Measurements from ENCODE around the gene TMEM214.

TMEM214 gene

GRCh38 chr2:27053776-27054175 is 21.0 kb downstream of the TMEM214 start:
- POLR2A ChIA-PET: no interaction called here
- TF ChIP-seq, protein P1, sequence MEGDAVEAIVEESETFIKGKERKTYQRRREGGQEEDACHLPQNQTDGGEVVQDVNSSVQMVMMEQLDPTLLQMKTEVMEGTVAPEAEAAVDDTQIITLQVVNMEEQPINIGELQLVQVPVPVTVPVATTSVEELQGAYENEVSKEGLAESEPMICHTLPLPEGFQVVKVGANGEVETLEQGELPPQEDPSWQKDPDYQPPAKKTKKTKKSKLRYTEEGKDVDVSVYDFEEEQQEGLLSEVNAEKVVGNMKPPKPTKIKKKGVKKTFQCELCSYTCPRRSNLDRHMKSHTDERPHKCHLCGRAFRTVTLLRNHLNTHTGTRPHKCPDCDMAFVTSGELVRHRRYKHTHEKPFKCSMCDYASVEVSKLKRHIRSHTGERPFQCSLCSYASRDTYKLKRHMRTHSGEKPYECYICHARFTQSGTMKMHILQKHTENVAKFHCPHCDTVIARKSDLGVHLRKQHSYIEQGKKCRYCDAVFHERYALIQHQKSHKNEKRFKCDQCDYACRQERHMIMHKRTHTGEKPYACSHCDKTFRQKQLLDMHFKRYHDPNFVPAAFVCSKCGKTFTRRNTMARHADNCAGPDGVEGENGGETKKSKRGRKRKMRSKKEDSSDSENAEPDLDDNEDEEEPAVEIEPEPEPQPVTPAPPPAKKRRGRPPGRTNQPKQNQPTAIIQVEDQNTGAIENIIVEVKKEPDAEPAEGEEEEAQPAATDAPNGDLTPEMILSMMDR (IDR thresholded peaks at IDR 0.05; ENCODE audit: control extremely low read depth, extremely low read depth, low read depth, missing control alignments): no peak
- CTCF ChIA-PET: interaction anchor here (1.0 to 2.0 kb wide), 7 partner anchors 11 to 208 kb away, joined by 3 to 6 read pairs (median 3); partner anchors contain the start of gene KHK
- no peak for DNase-seq (ENCODE audit: extremely low spot score)

DNA sequence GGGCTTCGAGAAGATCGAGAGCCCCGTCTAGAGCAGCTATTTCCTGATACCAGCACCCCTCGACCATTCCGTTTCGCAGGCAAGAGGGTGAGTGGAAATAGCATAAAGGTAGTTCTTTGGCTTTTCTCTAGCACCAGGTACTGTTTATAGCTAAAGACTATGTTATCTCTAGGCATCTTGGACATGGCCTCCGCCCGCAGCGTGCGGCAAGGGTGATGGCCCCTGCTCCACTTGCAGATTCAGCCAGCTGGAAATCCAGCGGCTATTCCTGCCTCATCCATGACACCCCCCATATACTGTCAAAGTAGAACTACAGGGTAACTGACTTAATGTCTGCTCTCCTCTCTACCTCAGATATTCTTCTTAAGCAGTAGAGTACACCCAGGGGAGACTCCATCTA is 22.0 kb downstream of the TMEM214 start:
- ChIA-PET POLR2A (no interaction called here), CTCF (interaction anchor here (0.7 to 3.1 kb wide), 10 partner anchors 10 to 93 kb away, joined by 3 to 16 read pairs (median 4); partner anchors contain the start of gene OST4)
- TF ChIP-seq, protein P1 (IDR thresholded peaks at IDR 0.05; ENCODE audit: control extremely low read depth, extremely low read depth, low read depth, missing control alignments): no peak
- DNase-seq (ENCODE audit: extremely low spot score): no peak

- TF ChIP-seq, protein P1 (IDR thresholded peaks at IDR 0.05; ENCODE audit: control extremely low read depth, extremely low read depth, low read depth, missing control alignments): no peak
- ChIA-PET POLR2A (interaction anchor here (1.7 kb wide), 1 partner anchor 10 kb away, joined by 4 read pairs; no protein-coding TSS in a partner anchor), CTCF (interaction anchor here (1.5 to 3.1 kb wide), 5 partner anchors 8 to 17 kb away, joined by 3 to 16 read pairs (median 7); partner anchors contain the start of gene OST4)
- DNase-seq (ENCODE audit: extremely low spot score): no peak
These were observed 24.4 kb downstream of the TMEM214 start for GRCh38 chr2:27057184-27057583.

- TF ChIP-seq, protein P1 (IDR thresholded peaks at IDR 0.05; ENCODE audit: control extremely low read depth, extremely low read depth, low read depth, missing control alignments): no peak
- ChIA-PET POLR2A (interaction anchor here (0.9 to 2.7 kb wide), 3 partner anchors 8 to 28 kb away, joined by 3 to 12 read pairs (median 7); partner anchors contain the start of genes KHK and OST4), CTCF (interaction anchor here (1.5 kb wide), 1 partner anchor 9 kb away, joined by 3 read pairs; no protein-coding TSS in a partner anchor)
- no peak for DNase-seq (ENCODE audit: extremely low spot score)
These were observed 25.4 kb downstream of the TMEM214 start for GRCh38 chr2:27058210-27058609.

DNA sequence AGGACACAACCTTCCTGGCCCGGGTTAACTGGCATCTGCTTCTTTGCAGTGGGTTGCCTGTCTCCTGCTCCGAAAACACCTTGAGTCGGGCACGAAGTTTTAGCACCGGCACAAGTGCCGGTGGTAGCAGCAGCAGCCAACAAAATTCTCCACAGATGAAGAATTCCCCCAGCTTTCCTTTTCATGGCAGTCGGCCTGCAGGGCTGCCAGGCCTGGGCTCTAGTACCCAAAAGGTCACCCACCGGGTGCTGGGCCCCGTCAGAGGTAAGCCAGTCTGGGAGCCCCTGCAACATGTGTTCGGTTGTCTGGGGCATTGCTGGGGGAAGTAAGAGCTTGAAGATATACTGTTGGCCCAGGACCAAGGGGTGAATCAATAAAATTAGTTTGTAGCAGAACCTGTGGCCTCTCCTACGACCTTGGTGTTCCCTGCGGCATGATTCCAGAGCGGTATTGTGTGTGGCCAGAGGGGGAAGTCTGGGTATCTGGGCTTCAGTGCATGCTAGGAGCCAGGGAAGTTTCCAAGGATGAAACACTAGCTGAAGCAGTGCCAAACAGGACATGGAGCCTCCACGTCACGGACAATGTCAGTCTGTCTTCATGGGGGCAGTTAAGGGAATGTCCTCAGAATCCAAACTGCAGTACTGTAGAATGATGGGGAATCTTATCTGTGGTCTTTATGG is 26.5 kb downstream of the TMEM214 start:
- POLR2A ChIA-PET: interaction anchor here (0.9 to 2.7 kb wide), 3 partner anchors 9 to 27 kb away, joined by 3 to 12 read pairs (median 7); partner anchors contain the start of genes KHK and OST4
- no peak for DNase-seq (ENCODE audit: extremely low spot score)
- TF ChIP-seq, protein P1 (IDR thresholded peaks at IDR 0.05; ENCODE audit: control extremely low read depth, extremely low read depth, low read depth, missing control alignments): no peak
- CTCF ChIA-PET: interaction anchor here (1.1 to 1.5 kb wide), 4 partner anchors 8 to 98 kb away, joined by 3 to 5 read pairs (median 4); no protein-coding TSS in a partner anchor

DNA sequence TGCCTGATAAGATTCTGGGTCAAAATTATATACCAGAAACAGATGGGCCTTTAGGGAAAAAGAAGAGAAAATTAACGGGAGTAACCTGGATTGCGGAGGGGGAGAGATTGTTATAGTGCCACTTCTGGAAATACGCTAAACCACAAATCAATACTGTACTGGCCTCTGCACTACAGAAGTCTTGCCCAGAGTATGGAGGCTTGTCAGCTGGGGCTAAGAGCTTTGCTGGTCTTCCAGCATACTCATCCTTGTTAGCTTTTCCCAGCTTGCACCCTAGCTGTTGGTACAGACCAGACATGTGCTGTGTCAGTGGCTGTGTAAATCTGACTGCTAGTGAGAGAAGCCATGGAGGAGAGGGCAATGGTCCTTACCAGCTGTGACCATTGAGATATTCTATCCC is 27.6 kb downstream of the TMEM214 start:
- DNase-seq (ENCODE audit: extremely low spot score): no peak
- ChIA-PET CTCF (interaction anchor here (1.1 to 1.4 kb wide), 2 partner anchors 17 to 27 kb away, joined by 3 to 4 read pairs; no protein-coding TSS in a partner anchor), POLR2A (interaction anchor here (1.1 to 2.7 kb wide), 3 partner anchors 10 to 27 kb away, joined by 3 to 12 read pairs (median 7); partner anchors contain the start of genes KHK and OST4)
- TF ChIP-seq, protein P1 (IDR thresholded peaks at IDR 0.05; ENCODE audit: control extremely low read depth, extremely low read depth, low read depth, missing control alignments): no peak
